HCEC 1CT (cell line): Measurements from ENCODE around the gene LHFPL4.
"Not testable (repeated sequence)": the region's sequence is repeated elsewhere in the genome, so short reads cannot be mapped to it uniquely, and the experiment has no call there.

Experiments used
- DNase-seq: peaks from one replicate; pipeline ENCODE4 v3.0.0-alpha.2; 2017

Gene LHFPL4

GRCh38 chr3:9553021-9553947 is at the start of gene LHFPL4:
TSS of gene LHFPL4 (minus strand) at chr3:9553822. CDS start at chr3:9552679, 1,143 bp downstream.
- DNase-seq: no peak

- DNase-seq: no peak
Measured at GRCh38 chr3:9602620-9603019, 49.0 kb upstream of the LHFPL4 start.

- not testable (repeated sequence) for DNase-seq
Measured at GRCh38 chr3:9601006-9601581, 47.5 kb upstream of the LHFPL4 start.

- no peak for DNase-seq
Measured at GRCh38 chr3:9600597-9600996, 47.0 kb upstream of the LHFPL4 start.

GRCh38 chr3:9598783-9599387 is 45.3 kb upstream of the LHFPL4 start:
- no peak for DNase-seq

GRCh38 chr3:9595877-9596276 is 42.3 kb upstream of the LHFPL4 start:
- no peak for DNase-seq

GRCh38 chr3:9591781-9592180 is 38.2 kb upstream of the LHFPL4 start:
- not testable (repeated sequence) for DNase-seq

- DNase-seq: no peak
Measured at GRCh38 chr3:9590282-9590791, 36.7 kb upstream of the LHFPL4 start.

- no peak for DNase-seq
Measured at GRCh38 chr3:9583792-9584191, 30.2 kb upstream of the LHFPL4 start.

GRCh38 chr3:9583371-9583770 is 29.7 kb upstream of the LHFPL4 start:
- DNase-seq: no peak

- DNase-seq: no peak
Measured at GRCh38 chr3:9582332-9582731, 28.7 kb upstream of the LHFPL4 start.

GRCh38 chr3:9581742-9582141 is 28.1 kb upstream of the LHFPL4 start:
- DNase-seq: no peak

- no peak for DNase-seq
Measured at GRCh38 chr3:9569054-9569453, 15.4 kb upstream of the LHFPL4 start.

GRCh38 chr3:9565316-9565715 is 11.7 kb upstream of the LHFPL4 start:
- no peak for DNase-seq

GRCh38 chr3:9563851-9564250 is 10.2 kb upstream of the LHFPL4 start:
- DNase-seq: no peak

- DNase-seq: not testable (repeated sequence)
Measured at GRCh38 chr3:9560056-9560455, 6.4 kb upstream of the LHFPL4 start.

- DNase-seq: no peak
Measured at GRCh38 chr3:9553948-9554513, 409 bp upstream of the LHFPL4 start.

- no peak for DNase-seq
Measured at GRCh38 chr3:9552252-9552999, 1.2 kb downstream of the LHFPL4 start.

GRCh38 chr3:9550999-9551398 is 2.6 kb downstream of the LHFPL4 start:
- no peak for DNase-seq

GRCh38 chr3:9549600-9549999 is 4.0 kb downstream of the LHFPL4 start:
- no peak for DNase-seq

- DNase-seq: no peak
Measured at GRCh38 chr3:9548991-9549390, 4.6 kb downstream of the LHFPL4 start.

GRCh38 chr3:9542182-9542581 is 11.4 kb downstream of the LHFPL4 start:
- no peak for DNase-seq

GRCh38 chr3:9536212-9536611 is 17.4 kb downstream of the LHFPL4 start:
- no peak for DNase-seq
